NCI-H345 treated with DMSO at 0.1 percent for 48 hours (cell line): ENCODE results near the gene BAG3.
"Not testable (repeated sequence)": the region's sequence is repeated elsewhere in the genome, so short reads cannot be mapped to it uniquely, and the experiment has no call there.

Source experiments
- DNase-seq: peaks from one replicate; lab custom pipeline; 2025; ENCODE audit not compliant: unreplicated experiment; lab: John Stamatoyannopoulos, UW

Gene BAG3

DNA sequence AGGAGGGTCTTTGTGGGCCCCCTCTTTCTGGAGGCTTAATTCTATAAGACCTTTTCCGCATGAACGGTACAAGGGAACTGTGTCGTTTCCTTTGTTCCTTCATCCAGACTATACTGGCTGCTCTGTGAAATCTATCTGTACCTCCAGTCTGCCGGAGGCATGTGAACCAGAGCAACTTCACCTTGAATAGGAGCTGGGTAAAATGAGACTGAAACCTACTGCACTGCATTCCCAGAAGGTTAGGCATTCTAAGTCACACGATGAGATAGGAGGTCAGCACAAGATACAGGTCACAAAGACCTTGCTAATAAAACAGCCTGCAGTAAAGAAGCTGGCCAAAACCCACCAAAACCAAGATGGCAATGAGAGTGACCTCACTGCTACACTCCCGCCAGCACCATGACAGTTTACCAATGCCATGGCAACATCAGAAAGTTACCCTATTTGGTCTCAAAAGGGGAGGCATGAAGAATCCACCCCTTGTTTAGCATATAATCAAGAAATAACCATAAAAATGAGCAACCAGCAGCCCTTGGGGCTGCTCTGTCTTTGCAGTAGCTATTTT is 37.9 kb downstream of the BAG3 start:
- no peak for DNase-seq

DNA sequence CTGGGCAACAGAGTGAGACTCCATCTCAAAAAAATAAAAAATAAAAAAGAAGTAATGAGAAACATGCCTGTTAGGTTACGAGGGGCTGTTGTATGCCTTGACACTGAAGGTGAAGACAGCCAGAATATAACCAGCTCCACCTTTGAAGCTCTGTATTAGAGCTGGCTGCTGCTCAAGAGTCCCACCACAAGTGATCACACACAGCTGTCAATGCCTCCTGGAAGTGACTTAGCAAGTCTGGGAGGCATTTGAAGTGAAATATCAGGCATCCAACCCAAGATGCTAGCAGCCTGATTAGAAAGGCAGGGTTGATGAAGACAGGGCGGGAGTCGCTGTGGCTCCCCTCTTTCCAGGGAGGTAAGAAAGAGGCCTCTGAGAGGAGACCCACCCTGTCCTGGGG is 40.5 kb downstream of the BAG3 start:
- no peak for DNase-seq

DNA sequence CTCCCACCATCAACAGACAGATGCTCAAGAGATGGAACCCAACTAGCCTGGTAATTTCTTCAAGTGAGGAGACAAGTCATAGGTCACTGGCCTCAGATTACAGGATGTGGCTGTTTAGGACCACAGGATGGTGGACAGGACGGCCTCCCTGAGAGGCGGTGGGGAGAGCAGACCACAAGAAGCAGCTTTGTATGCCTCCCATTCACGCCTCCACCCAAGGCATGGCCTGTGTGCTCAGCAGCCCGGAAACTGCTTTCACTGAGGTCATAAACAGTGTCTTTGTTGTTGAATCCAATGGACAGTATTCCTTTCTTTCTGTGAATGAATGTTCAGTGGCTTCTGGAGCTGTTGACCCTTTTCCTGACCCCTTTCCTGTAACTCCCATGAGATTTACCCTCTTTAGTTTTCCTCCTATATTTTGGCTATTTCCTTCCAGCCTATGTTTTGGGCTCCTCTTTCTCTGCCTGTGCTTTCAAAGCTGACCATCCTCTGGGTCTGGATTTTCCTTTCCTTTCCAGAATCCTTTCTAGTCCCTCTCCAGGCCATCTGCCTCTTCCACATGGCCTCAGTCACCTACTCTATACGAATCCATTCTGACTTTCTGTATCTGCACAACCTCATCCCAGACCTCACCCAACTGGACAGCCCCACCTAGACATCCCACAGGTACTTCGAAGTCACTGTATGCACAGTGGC is 42.2 kb downstream of the BAG3 start:
- DNase-seq = no peak

DNA sequence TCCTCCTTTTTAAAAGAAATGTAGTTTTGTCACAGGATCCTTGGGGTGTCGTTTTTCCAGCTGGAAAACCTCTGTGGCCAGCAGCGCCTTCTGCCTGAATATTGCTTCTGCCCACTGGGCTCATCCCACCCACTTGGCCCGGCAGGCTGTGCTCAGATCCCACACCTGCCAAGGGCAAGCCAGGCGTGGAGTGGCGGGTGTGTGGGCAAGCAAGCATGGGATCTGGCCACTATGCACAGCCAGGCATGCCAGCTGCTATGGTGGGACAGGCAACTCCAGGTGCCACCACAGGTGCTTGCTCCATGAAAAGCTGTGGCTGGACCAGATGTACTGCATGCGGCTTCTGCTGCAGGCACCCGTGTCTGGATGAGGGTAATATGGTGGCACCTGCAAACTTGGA is 43.4 kb downstream of the BAG3 start:
- no peak for DNase-seq

DNA sequence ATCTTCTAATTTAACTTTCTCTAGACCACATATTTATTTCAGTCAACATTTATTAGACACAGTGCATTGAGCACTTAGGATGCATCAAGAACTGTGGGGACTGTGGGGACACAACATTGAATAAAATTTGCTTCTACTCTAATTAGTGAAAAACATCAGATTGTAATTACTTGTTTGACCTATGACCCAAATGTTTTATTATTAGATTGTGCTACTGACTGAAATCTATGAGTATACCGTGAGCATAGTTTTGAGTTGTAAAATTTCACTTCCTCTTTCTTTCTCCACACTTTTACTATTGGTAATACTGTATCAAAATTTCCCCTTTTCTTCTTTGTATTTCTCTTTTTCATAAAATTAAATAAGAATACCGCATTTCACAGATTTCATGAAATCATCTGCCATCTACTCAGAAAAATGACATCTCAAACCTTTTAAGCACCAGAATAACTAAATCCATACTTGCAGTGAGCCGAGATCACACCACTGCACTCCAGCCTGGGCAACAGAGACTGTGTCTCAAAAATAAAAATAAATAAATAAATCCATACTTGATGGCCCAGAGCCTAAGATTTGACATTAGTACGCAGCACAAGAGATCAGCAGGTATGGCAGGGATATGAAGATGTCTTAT is 49.3 kb downstream of the BAG3 start:
- no peak for DNase-seq

DNA sequence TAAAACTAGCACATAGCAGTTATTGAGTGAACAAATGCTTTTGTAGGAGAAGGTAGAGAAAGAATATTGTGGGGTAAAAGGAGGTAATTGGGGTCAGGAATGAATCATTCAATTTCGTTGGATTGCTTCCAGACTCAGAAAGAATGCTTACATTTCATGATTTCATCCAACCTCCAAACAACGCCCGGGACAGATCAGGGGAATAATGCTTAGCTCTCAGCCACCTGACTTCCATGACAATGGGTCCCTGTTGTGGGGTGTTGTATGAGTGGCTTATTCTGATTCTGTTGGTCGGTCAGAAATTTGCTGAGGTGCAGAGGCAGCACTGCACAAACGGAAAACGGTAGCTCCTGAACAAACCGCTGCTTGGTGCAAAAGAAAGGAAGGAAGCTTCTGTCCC is 50.7 kb downstream of the BAG3 start:
- no peak for DNase-seq

DNA sequence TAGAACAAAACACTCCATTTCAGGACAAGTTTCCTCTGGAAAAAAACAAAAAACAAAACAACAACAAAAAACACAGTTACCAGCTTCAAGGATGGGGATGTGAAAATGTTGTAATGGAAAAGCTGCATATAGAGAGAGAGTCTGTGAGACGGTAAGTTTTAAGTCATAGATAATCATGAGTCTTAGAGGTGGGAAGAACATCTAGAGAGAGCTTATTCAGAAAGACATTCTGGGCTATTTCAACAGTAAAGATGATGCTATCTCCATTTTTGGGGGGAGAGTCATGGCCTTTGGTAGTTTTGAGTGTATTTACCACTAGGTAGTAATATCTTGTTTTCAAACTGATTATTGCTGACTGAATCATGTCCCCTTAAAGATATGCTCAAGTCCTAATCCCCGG is 51.4 kb downstream of the BAG3 start:
- DNase-seq = no peak

DNA sequence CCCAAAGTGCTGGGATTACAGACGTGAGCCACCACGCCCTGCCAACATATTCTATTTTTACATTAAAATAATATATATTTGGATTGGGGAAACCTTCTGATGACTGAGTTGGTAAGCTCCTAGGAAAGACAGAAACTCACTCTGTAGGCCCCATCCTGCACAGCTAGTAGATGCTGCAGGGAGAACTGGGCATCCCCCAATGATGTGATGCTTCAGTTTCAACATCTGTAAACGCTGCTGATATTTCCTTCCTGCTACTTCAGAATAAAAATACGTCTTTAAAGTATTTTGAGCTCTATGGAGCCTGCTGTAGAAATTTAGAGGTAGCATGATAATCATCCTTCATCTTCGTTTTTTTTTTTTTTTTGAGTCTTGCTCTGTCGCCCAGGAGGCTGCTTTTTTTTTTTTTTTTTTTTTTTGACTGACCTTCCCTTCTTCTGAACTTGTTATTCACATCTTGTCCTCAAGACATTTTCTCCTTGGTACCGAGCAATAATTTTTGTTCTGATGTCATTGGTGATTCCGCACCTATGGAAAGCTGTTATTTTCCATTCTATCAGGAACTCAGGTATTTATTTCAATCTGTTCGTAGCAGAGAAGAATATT is 52.8 kb downstream of the BAG3 start:
- DNase-seq = no peak

DNA sequence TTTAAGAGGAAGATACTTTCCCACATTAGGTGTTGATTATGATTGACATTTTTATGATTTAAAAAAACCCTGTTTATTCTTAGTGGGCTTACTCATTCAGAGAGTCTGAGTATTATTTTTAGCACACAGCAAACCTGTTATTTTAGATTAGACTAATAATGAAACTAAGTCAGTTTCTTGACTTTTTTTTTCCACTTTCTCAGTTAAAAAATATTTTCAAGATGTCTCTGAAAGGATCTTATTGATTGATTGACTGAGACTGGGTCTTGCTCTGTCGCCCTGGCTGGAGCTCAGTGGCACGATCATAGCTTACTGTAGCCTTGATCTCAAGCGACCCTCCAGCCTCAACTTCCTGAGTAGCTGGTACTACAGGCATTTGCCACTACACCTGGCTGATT is 54.3 kb downstream of the BAG3 start:
- no peak for DNase-seq

DNA sequence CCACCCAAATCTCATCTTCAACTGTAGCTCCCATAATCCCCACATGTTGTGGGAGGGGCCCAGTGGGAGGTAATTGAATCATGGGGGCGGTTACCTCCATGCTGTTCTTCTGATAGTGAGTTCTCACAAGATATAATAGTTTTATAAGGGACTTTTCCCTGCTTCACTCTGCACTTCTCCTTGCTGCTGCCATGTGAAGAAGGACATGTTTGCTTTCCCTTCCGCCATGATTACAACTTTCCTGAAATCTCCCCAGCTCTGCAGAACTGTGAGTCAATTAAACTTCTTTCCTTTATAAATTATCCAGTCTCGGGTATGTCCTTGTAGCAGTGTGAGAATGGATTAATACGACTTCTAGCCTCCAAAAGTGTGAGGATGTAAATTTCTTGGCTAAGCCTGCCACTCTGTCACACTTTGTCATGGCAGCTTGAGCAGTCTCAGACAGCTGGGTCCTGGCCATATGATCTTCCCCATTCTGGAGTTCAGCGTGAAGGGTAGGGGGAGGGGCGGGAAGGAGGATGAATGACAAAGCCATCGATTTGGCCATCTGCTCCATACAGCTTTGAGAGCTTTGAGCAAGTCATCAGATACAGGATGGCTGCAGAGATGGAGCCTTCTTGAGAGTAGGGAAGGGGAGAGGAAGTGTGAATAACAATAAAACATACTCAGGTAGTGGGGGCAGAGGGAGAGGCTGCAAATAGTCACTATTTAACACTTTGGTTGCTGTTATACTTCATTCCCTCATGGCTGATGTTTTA is 55.5 kb downstream of the BAG3 start:
- no peak for DNase-seq

DNA sequence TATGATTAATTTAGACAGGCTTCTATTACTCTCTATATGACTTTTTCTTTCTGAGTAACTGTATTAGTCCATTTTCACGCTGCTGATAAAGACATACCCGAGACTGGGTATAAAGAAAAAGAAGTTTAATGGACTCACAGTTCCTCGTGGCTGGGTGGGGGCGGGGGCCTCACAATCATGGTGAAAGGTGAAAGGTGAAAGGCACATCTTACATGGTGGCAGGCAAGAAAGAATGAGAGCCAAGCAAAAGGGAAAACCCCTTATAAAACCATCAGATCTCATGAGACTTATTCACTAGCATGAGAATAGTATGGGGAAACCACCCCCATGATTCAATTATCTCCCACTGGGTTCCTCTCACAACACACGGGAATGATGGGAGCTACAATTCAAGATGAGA is 56.2 kb downstream of the BAG3 start:
- DNase-seq = not testable (repeated sequence)

DNA sequence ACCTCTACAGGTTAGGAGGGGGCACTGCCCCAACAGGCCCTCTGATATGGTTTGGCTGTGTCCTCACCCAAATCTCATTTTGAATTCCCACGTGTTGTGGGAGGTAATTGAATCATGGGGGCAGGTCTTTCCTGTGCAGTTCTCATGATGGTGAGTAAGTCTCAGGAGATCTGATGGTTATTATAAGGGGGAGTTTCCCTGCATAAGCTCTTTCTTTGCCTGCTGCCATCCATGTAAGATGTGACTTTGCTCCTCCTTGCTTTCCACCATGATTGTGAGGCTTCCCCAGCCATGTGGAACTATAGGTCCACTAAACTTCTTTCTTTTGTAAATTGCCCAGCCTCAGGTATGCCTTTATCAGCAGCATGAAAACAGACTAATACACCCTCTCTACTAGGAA is 59.8 kb downstream of the BAG3 start:
- not testable (repeated sequence) for DNase-seq

DNA sequence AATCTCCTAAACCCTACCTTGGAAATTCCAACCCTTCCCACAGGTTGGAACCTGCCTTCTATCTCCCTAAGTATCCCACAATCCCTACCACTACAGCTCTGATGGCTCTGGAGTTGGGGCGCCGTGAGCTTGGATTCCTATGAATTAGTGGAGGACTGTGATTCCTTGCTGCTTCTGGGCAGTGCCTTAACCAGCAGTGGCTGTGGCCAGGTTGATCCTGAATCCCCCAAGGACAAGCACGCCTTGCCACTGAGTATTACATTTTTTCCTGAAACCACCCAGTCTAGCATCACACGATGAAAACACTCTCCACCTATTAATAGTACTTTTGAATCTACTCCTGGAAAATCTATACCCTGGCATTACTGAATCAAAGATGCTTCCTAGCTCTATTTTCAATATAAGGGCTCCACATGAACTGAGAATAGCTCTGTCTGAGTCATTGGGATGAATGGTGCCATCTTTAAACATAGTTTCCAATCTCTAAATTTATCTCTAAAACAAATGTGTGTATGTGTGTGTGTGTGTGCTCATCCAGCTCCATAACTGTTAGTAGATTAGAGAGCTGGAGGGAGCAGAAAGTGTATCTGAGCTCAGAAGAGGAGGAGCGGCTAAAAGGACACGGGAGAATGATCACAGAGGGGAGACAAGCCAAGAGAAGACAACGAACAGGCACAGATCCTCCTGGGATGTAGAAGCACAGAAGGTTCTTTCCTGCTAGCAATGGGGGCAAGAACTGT is 62.7 kb downstream of the BAG3 start:
- no peak for DNase-seq

DNA sequence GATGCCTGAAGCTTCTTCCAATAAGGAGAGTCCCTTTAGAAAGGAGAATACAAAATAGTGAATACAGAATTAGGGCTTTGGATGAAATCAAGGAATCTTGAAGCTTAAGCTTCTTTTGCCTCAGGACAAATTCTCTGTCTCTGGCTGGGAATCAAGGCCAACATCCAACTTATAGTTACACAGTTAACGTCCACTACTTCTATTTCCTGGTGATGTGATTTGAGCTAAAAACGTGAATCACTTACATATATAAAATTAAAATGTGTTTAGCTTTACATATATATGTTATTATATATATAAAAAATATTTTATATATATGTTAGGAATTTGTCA is 63.3 kb downstream of the BAG3 start:
- no peak for DNase-seq

DNA sequence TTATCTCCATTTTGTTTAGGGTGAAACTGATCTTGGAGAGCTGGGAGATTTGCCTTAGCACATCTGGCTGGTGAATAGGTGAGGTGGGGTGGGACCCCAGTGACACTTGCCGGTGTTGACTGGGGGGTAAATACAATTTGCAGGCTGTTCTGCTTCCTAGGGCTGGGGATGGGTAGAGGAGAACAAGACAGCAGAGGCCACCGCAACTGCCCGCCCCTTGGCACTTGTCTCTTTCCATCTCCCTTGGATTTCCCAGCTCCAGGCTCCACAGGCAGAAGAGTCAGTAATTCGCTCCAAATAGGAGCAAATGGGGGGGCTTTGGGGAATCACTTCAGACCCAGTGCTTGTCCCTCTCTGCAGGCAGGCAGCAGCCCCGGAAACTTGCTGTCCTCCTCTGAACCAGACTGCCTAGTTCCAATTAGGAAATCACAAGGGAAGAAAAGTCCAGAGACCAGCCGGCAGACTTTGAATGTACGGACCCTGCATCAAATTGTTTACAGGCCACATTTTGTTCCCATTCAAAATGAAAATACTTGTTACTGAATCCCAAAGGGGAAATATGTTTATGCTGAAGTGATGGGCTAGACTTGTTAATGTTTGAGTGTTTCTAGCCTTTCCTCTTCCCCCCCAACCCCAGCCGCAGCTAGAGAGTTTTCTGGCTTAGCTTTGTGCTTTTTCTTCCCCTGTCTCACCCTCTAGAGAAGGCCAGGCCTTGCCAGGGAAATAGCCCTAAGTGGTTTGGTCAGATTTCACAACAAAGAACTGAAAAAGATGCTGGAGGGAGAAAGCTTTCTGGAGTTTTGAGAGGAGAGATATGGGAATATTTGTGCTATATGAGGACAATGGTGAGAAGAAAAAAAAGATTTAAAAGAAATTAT is 64.7 kb downstream of the BAG3 start:
- no peak for DNase-seq

DNA sequence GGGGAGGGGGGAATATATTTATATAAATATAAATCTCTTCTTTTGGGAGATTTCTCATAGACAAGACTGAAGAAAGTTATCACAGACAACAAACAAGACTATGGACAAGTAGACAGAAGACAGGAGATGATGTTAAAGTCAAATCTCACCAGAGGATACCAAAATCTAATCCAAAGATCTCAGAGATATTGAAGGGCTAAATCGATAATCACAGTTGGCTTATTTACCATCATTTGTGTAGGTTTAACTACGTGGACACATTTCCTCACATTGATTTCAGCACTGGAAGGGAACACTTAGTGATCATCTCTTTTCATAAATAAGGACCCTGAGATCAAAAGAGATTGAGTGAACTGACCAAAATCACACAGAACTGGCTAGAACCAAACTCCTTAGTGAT is 72.0 kb downstream of the BAG3 start:
- DNase-seq = no peak

DNA sequence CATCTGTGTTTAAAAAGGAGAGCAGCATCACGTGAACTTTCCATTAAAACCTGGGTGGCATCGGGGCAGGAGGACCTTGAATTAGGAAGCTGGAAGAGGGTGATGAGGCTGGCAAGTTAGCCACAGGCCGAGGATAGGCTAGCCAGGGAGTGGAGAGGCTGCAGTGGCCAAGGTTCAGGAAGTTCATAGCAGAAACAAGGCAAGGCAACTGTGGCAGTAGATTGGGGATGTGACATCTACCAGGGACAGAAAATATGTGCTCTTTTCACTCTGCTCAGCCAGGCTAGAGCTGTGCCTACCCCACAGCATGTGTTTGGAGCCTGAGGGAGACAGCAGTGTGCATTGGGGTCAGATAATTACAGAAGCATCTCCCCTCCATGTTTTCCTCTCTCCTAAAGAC is 72.4 kb downstream of the BAG3 start:
- DNase-seq = no peak

DNA sequence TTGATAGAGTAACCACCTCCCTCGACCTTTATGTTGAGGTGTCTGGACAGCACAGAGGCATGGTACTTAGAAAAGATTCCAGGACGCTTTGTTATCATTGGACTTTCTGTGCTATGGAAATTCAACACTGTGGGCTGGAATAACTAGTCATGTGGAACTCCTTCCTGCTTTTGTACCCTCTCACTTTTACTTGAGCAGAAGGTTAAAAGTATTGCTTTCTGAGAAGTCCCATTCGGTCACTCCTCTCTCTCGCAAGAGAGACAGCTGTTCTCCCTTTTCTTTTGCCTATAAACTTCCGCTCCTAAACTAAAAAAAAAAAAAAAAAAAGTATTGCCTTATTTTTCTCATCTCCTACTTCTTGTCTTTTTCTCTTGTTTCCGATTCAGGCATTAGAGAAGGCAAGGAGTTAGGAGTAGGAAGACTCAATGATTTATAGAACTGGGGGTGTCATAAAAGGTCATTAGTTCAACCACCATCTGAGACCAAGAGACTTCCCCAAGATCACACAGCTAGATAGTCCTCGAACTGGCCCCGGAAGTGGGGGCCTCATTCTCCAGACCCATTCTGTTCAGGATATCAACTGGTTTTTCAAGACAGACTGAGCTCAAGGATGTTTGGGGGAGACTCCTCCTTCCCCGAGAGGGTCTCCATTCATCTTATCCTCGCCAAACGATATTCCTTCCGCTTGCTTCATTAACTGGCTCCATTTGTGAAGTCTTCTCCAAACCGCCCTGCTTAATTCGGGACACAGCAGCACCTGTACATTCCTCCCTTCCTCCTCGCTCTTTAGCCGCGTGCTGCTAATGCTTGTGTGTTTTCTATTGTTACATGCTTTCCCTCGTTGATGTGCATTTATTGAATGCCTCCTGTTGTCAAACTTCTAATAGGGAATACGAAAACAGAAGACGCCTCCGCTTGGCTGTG is 73.7 kb downstream of the BAG3 start:
- no peak for DNase-seq

DNA sequence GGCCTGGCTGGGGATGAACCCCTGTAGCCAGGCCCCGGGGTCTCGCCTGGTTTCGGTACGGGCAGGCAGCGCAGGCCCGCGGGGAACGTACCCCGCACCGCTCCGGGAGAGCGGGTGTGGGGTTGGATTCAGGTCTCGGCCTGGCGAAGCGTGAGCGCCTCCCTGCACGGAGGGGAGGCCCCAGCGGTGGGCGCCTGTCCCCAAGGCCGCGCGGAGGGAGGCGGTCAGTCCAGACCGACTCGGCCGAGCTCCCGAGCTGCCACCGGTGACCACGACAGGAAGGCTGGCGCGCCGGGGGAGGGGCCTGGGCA is 74.3 kb downstream of the BAG3 start:
- no peak for DNase-seq
